Measurements from ENCODE around the gene TMEM181.
A peak's percentile ranks its signal among the peaks of the same experiment; 100 is the strongest.
"Not testable (repeated sequence)": the region's sequence is repeated elsewhere in the genome, so short reads cannot be mapped to it uniquely, and the experiment has no call there.

The TMEM181 gene

DNA sequence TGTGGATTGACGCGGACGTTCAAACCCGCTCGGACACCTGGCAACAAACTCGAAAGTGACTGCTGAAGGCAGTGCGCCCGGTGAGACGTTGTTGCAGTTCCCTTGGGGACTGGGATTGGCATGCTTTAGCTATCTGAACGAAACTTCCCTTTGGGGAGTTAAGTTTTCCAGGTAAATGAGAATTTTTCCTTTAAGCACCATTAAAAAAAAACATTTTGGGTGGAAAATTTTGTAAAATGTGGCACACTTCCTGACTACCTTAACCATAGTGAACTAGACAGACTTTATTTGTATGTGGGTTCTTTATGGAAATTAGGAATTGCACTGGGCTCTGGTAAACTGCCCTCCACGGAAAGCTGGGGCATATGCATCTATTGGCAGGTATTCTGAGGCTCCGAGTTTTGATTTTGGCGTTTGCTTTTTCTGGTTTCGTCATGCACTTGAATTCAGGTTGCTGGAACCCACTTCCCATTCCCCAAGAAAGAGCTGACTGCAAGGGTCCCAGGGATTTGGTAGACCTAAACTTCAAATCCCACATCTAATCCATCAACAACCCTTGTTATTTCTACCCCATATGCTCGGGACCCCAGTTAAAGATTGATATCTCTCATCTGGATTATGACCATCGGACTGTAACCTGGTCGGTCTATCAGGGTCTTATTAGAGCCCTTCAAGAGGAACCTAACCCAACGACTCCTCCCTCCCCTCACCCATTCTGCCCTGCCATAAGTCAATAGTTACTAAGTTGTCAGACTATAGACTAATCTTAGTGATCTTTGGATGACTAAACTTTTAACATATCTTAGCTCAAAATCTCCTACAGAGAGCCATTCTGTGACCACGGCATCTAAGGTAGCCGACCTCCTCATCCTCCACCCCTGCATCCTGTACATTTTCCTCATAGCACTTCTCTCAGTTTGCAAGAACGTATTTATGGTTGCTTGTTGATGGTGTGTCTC is 85.5 kb downstream of the TMEM181 start:
- DNase-seq (ENCODE audit: low spot score), result no peak
- peak overlapping the region; percentile 87 for H3K27ac ChIP-seq
- ChIA-PET POLR2A (ENCODE audit: low non-redundant PET) (interaction anchor here (0.6 kb wide), 1 partner anchor 433 kb away, joined by 4 read pairs; no protein-coding TSS in a partner anchor), CTCF (interaction anchor here (0.7 to 3.0 kb wide), 4 partner anchors 15 to 424 kb away, joined by 3 to 19 read pairs (median 6); no protein-coding TSS in a partner anchor)
- no peak for TF ChIP-seq CTCF (conservative IDR thresholded peaks at IDR 0.05; ENCODE audit: low read depth)

DNA sequence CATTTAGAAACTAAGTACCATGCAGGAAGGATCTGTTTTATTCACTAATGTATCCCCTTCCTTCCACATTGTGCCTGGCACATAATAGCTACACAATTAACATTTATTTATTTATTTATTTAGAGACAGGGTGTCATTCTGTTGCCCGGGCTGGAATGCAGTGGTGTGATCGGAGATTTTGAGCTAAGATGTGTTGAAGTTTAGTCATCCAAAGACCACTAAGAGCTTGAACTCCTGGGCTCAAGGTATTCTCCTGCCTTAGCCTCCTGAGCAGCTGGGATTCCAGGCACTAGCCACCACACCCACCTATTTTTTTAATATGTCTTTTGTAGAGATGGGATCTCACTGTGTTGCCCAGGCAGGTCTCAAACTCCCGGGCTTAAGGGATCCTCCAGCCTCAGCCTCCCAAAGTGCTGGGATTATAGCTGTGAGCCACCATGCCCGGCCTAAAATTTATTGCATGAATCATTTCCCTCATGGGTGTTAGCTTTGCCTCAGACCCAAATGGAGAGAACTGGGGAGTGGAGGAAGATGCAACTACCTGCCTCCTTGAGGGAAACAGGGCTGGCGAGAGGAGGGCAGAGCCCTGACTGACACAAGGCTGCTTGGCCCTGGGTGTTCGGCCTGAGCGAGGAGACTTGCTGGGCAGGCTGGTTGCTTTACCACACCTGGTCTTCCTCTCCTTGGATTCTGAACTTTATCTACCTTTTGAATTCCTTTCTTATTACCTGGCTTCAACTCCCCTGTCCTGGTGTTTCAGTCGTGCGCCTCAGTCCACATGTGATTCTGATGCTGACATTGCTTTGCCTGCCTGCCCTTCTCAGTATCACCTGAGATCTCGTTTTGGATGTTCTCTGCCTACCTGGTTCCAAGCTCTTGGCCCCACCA is 86.4 kb downstream of the TMEM181 start:
- DNase-seq (ENCODE audit: low spot score), result peak; percentile 55
- POLR2A ChIA-PET (ENCODE audit: low non-redundant PET), result no interaction called here
- CTCF ChIA-PET, result interaction anchor here (3.0 kb wide), 1 partner anchor 45 kb away, joined by 19 read pairs; no protein-coding TSS in a partner anchor
- H3K27ac ChIP-seq, result no peak overlapping the region
- TF ChIP-seq CTCF (conservative IDR thresholded peaks at IDR 0.05; ENCODE audit: low read depth), result no peak

DNA sequence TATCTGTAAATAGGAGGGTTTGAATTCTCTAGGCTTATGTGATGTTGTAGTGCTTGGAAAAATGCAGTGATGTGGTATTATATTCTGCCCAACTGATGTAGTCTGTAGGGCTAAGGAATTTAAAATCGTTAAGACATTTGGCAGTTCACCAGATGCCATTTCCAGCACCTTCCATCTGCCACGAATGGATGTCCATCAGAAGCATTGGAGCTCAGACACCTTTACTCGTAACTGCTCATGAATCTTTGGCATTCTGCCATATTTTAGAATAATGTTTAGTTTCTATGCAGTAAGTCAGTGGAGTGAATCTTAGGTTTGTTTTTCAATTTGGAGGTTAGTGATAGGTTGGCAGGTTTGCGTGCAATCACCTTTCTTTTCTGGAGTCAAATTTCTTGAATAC is 87.6 kb downstream of the TMEM181 start:
- no peak for TF ChIP-seq CTCF (conservative IDR thresholded peaks at IDR 0.05; ENCODE audit: low read depth)
- POLR2A ChIA-PET (ENCODE audit: low non-redundant PET), result no interaction called here
- no peak overlapping the region for H3K27ac ChIP-seq
- DNase-seq (ENCODE audit: low spot score), result no peak
- CTCF ChIA-PET, result interaction anchor here (0.7 kb wide), 1 partner anchor 13 kb away, joined by 3 read pairs; no protein-coding TSS in a partner anchor

DNA sequence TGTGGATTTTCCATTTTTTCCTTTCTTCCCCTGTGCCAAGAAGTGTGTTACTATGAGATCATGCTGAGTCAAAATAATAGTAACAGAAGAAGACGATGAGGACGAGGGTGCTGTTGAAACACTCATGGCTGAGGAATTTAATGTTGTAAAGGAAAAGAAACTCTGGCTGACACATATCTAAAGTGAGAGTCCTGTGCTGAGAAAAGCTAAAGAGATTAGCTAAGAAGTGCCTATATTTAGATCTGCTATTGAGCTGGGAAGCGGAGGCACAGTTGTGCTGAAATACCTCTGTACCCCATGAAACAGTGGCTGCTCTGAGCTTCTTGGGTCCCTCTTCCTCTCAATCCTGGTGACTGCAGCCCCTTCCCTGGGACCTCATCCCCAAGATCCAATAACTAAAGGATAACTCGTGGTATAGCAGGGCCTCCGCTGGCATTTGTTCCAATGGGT is 88.8 kb downstream of the TMEM181 start:
- DNase-seq (ENCODE audit: low spot score), result peak; percentile 53
- ChIA-PET POLR2A (ENCODE audit: low non-redundant PET) (no interaction called here), CTCF (interaction anchor here (0.6 kb wide), 1 partner anchor 43 kb away, joined by 4 read pairs; no protein-coding TSS in a partner anchor)
- H3K27ac ChIP-seq, result no peak overlapping the region
- TF ChIP-seq CTCF (conservative IDR thresholded peaks at IDR 0.05; ENCODE audit: low read depth), result no peak

DNA sequence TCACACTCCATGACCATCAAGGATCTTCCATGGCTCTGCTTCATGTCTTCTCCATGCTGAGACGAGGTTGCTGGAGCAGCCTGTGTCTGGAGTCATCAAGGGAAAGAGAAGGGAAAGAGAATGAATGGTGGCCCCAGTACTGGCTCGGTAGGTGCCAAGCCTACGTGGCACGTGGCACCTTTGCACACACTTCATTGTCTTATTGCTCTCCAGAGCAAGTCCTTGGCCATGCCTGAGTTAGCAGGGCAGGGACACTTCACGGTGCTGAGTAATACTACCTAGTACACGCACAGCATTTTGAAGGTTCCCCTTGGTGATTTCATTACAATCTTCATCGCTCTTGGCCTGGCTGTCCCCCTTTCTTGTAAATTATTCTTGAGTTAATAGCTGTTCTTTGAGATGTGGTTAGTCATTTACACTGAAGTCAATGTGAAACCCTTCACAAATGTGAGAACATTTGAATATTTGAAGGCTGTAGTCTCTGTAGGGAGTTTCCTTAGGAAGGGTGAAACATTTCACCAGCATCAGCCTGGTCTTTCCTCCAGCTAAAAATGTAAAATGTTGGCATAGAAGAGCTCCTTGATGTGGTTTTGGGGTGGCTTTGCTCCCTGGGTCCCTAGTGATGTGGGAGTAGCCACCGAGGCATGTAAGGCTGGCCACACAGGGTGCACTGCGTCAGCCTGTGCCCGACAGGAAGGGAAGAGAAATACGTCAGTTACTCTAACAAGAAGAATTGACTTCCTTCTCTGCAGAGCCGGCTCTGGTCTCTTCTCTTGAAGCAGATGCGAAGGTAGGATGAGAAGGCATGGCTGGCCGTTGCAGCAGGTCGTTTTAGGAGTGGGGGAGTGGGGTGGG is 89.6 kb downstream of the TMEM181 start, which contains the start of gene SYTL3:
Gene SYTL3, plus strand, starts transcription at position 766 of the 855 bp plus-strand sequence. CDS start 13,215 bp downstream, outside the sequence.
- ChIA-PET CTCF (no interaction called here), POLR2A (ENCODE audit: low non-redundant PET) (no interaction called here)
- H3K27ac ChIP-seq, result no peak within 1 kb of the TSS
- no peak for DNase-seq (ENCODE audit: low spot score)
- no peak for TF ChIP-seq CTCF (conservative IDR thresholded peaks at IDR 0.05; ENCODE audit: low read depth)

- CTCF ChIA-PET; H3K27ac ChIP-seq; DNase-seq (ENCODE audit: low spot score); POLR2A ChIA-PET (ENCODE audit: low non-redundant PET): not testable (repeated sequence)
Observed at GRCh38 chr6:158651981-158652737, 92.3 kb downstream of the TMEM181 start.
